Sciatic nerve (tissue), 2 donors: Measurements from ENCODE around the gene NUDT4. TPM values are rescaled to one million over a fixed set of nuclear protein-coding genes. Genes with fewer than 3 reads are reported as not detected.
"Not testable (repeated sequence)": the region's sequence is repeated elsewhere in the genome, so short reads cannot be mapped to it uniquely, and the experiment has no call there.

Source experiments
- ATAC-seq: fragments of 200-7000 bp; cut with Tn5 transposase; one replicate; pipeline ENCODE4 v1.9.1; 2020; ENCODE audit warnings: mild to moderate bottlenecking, moderate library complexity
- DNase-seq: peaks from one replicate; pipeline ENCODE4 v3.0.0-alpha.2; 2020; ENCODE audit warnings: low spot score
- intact Hi-C: fragments of 100-400 bp; cut with DNase I; formaldehyde crosslinking; loops from one replicate; pipeline ENCODE4 v1.14.2; 2022
- total RNA-seq: library from RNA; stranded (reverse); fragmentation: NEBNext Ultra II Directional; extraction: Animal tissue kit (Norgen Biotek cat#: 25700); gene quantifications from one replicate; pipeline ENCODE4 v1.2.1, GENCODE V29; 2021
- donor health status: DM: no; HTN: no; CAD: no.
- donor health status: DM: no; HTN: no; CAD: no.

NUDT4 gene
- total RNA-seq, 1 donor from 2014 or later: 50.0 TPM

DNA sequence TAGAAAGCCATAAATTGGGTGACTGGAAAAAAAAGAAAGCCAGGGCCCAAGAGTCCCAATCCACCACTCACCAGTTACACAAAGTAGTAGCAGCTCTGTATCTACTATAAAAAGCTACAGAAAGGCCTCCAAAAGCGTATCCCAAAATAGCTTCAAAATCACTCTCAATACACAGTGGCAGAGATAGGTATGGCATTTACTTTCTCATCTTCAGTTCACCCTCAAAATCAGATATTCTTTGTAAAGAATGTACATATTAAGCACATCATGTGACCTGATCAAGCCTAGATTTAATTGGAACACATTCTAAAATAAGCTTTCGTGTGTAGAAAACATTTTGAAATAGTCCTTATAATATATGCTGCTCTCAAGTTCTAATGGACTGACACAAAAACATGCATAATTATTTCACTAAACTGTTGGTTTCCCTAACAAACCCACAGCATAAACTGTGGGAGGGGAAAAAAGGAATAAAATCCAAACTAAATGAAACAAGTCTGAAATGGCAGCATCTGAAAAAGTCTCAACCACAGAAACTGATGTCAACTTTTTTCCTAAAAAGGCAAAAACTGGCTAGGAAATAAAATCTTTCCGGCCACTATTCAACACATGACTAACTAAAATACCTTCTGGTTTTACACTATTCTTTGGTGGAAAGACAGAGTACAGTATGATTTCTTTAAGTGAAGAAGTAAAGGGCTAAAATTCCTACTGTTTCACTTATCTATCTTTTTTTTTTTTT lies 38.2 kb downstream of the NUDT4 start:
- ATAC-seq (no peak), DNase-seq (no peak)
- intact Hi-C loops: no loop called here

DNA sequence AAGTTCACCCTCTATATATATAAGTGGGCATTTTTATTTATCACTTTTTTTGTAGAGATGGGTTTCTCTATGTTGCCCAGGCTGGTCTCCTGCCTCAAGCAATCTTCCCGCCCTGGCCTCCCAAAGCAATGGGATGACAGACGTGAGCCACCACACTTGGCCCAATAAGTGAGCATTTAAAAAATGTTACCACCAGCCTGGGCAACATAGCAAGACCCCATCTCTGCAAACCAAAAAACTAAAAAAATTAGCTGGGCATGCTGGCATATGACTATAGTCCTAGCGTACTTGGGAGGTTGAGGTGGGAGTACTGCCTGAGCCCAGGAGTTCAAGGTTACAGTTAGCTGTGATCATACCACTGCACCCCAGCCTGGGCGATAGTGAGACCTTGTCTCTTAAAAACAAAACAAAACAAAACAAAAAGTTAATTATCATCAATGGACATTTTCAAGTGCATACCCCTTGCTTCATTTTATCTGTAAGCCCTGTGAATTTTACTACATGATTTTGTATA lies 40.3 kb downstream of the NUDT4 start:
- intact Hi-C loops: no loop called here

DNA sequence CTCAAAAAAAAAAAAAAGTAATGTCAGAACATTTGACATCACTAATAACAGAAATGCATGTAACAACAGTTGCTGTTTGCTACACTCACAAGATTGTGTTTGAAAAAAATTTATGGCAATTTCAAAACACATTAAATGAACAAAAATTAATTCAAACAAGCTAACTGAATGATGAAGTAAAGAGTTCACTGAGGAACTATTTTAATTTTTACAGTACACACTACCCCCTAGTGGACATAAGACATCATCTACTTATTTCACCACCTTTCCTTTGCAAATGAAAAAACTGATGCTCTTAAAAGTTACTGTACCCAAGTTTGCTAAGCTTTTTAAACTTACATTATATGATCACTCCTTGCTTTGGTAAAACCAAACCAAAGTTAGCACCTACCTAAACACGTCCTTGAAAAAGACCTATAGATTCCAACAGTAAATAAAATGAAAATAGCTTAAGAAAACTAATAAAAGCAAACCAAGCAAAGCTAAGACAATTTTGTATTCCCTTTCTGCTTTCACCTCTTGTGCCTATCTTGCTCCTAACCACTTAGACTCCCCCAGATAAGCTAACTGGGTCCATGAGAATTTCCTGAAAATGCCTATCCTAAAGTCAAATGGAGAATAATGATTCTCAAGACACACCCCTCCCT lies 41.8 kb downstream of the NUDT4 start:
- intact Hi-C loops: no loop called here
- peak; percentile 74 for ATAC-seq
- no peak for DNase-seq

More for the DNA sequence above, 40.3 kb downstream of the NUDT4 start:
- ATAC-seq (no peak), DNase-seq (no peak)

DNA sequence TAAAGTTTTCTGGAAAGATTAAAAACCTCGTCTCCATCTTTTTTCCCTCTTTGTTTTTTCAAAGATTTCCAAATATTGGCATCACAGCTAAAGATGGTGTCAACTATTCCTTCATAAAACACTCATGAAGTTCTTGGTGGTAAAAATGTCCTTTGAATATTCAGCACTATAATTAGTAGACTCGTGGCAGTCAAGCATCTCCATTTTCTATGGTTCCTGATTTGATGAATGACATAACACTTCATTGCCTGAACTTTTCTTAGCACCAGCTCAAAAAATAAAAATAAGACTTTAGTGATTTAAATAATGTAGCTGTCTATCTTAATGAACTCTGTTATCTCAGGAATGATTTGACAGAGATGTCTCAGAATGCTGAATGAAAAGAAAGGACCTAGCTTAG lies 44.3 kb downstream of the NUDT4 start:
- ATAC-seq: no peak
- intact Hi-C loops: no loop called here

DNA sequence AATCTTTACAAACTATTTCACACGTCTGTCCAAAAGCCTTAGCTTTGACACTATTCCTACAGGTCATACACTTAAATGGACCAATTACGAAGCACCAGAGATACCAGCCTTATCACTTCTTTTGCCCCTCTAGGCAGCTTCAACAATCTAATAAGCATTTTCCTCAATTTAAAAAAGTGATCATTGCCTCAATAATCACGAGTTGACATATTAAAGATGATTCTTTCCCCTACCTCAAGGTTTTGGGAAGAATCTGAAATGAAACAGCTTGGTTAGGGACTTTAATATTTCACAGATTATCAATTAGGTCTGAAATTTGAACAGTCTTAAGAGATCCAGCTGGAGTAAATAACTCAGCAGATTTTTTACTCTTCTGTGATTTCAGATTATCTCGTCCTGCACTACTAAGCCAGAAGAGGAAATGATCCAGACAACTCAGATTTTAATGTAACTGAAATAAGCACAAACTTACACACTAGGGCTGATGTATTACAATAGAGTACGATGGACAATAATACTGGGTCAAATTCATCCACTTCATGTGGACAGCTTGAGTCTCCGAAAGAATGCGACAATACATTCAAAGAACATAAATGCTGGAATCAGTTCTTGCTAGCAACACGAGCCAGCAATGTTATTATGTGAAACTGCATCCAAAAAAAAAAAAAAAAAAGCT lies 48.1 kb downstream of the NUDT4 start:
- DNase-seq (no peak), ATAC-seq (no peak)
- intact Hi-C loops: no loop called here

More for the DNA sequence above, 44.3 kb downstream of the NUDT4 start:
- no peak for DNase-seq

DNA sequence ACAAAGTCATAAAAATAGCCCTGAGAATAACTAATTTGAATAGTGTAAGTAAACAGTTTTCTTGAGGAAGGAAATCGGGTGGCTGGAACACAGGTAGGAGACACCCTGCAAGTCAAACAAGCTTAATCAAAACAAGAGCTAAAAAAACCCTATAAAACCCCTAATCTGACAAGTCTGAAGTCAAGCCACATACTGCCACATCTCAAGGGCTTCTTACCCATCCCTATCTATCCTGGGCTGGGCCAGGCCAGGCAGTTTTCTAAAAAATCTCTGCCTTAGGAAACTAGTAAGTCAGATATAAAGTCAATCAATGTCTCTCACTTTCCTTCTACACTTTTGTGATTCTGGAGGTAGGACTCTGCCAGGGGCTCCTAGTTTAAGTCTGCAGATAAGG lies 48.7 kb downstream of the NUDT4 start:
- ATAC-seq: no peak
- intact Hi-C loops: no loop called here
- DNase-seq: no peak

DNA sequence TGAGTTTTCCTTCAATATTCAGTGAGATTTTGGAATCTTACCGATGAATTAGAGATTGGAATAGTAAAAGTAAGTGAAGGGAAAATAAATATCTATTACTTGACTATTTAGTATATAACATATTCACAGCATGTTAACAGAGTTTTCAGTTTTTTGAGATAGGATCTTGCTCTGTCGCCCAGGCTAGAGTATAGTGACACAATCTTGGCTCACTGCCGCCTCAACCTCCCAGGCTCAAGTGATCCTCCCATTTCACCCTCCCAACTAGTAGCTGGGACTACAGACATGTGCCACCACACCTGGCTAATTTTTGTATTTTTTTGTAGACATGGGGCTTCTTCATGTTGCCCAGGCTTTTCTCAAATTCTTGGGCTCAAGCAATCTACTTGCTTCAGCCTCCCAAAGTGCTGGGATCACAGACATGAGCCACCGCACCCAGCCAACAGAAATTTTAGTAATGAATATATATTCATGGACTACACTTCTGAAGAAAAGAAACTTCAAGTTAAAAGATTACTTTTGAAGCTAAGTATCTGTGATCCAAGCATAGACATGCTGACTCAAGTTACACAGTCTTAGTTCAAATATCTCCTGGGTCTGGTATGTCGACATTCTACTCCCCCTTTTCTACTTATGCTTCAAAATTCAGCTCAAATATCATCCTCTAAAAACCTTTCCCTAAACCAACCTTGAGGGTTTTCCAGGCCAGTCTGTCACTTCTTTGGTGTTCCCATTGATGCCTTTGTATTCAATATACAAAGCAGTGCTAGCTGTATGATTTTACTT lies 50.2 kb downstream of the NUDT4 start:
- DNase-seq (no peak), ATAC-seq (peak; percentile 77)
- intact Hi-C loops: no loop called here

DNA sequence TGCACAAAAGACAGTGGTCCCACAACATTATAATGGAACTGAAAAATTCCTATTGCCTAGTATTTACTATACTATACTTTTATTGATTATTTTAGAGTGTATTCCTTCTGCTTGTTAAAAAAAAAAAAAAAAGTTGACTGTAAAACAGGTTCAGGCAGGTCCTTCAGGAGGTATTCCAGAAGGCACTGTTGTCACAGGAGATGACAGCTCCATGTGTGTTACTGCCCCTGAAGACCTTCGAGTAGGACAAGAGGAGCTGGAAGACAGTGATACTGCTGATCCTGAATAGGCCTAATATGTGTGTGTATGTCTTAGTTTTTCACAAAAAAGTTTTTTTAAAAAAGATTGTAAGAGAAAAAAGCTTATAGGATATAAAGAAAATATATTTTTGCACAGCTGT lies 51.7 kb downstream of the NUDT4 start:
- ATAC-seq (no peak), DNase-seq (no peak)
- intact Hi-C loops: no loop called here

DNA sequence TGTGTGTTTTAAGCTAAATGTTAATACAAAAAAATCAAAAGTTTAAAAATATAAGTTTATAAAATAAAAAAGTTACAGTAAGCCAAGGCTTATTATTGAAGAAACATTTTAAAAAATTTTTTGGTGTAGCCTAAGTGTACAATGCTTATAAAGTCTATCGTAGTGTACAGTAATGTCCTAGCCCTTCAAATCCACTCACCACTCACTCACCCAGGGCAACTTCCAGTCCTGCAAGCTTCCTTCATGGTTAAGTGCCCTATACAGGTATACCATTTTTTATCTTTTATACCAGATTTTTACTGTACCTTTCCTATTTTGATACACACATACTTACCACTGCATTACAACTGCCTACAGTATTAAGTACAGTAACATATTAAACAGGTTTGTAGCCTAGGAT lies 52.1 kb downstream of the NUDT4 start:
- ATAC-seq (no peak), DNase-seq (no peak)
- intact Hi-C loops: no loop called here

DNA sequence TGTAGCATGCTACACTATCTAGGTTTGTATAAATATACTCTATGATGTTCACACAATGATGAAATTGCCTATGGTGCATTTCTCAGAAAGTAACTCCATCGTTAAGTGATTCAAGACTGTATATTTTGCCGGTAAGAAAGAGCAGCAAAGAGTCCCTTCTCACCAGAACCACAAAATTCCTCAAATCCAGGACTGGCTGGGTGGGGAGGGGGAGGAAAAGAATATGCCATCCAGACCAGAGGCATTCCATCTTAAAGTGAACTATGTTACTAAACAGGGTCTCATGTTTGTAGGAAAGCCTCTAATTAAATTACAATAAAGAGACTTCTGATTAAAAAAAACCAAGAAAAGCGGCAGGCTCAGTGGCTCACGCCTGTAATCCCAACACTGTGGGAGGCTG lies 52.6 kb downstream of the NUDT4 start:
- DNase-seq (no peak), ATAC-seq (no peak)
- intact Hi-C loops: no loop called here

DNA sequence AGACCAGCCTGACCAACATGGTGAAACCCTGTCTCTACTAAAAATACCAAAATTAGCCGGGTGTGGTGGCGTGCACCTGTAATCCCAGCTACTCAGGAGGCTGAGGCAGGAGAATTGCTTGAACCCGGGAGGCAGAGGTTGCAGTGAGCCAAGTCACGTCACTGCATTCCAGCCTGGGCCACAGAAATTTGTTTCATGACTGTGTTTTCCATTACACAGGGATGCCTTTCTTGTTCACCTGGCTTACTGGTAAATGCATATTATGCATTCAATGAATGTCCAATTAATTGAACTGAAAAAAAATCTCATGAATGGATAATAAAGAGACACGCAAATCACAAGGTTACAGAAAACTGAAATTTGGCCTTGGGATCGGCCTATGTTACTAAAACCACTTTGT lies 54.3 kb downstream of the NUDT4 start:
- intact Hi-C loops, ATAC-seq, DNase-seq: not testable (repeated sequence)

DNA sequence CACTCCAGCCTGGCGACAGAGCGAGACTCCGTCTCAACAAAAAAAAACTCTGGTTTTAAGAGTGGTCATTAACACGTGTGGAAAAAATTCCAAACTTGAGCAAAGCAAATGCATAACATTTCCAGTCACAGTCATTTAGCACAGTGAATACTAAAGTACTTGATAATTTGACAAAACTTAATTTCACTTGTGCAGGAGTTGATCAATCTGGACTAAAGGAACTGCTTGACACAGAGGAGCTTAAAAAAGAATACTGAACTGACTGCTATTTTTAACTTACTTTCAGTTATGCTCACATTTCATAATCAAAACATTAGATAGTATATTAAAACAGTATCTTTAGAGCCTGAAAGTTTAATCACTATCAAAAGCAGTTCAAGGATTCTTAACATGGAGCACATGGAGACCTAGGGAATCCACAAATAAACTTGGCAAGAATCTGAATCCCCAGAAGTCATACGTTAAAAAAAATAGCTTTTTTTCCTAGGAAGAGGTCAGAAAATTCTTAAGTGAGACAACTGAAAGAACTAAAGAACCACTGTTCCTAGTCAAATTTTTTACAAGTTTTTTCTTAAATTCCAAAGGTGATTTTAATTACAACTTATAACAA lies 56.6 kb downstream of the NUDT4 start:
- ATAC-seq (no peak), DNase-seq (no peak)
- intact Hi-C loops: no loop called here

DNA sequence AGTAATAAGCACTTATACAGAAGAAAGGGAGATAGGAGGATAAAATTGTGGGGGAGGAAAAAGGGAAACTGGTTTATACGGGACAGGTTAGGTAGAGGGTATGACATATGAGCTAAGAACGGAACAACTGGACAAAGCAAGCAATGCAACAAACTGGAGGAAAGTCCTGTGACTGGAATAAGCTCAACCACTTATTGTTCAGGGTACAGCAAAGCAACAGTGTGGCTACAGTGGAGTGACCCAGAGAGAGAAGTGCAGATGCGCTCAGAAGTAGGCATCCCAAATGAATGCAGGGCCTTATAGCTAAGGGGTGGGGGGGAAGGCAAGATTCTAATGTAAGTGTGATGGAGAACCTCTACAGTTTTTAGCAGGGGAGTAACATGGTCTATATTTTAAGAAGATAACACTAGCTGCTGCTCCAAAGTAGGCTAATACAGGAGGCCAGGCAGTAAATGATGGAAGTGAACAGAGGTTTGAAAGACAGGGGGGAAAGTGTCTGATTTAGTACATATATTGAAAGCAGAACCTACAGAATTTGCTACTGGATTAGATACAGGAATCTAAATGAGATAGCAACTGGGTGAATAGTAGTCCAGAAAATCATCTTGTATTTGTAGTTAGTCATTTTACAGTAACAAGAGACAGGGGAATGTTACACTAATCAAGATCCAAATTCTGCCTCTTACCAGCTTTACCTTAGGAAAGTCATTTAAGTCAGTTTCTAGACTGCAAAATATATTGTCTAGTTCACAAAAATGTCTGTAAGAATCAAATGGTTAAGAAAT lies 60.7 kb downstream of the NUDT4 start:
- intact Hi-C loops: no loop called here
- ATAC-seq (no peak), DNase-seq (no peak)

DNA sequence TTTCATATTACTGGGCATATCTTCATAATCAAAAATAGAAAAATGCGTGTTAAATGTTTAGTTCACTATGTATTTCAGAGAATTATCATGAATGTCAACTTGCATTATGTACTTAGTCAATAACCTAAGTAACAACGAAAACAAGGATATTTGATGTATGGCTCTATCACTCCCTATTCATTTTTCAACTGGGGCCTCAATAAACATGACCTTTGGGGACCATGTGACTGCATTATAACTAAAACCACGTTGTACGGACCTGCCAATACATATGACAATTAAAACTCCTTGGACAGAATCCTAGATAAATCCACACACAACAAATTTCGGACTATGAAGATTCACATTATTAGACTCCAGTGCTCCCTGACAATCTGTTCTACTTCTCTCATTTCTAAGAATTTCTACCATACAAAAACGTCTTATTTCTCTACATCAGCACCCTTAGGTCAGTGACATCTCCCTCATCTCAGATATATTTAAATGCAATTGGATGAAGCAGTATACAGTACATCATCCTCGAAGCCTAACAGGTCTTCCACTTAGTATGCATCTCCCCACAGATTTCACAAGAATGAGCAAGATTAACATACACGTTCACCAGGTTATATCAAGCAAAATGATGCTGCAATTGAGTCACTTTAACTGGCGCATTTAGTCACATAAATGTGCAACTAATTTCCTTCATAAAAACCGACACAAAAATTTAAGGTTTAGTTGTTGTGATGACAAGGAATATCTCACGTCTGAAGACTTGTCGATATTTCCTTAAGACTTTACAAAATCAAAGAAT lies 62.5 kb downstream of the NUDT4 start:
- intact Hi-C loops: no loop called here
- ATAC-seq: no peak
- no peak for DNase-seq

DNA sequence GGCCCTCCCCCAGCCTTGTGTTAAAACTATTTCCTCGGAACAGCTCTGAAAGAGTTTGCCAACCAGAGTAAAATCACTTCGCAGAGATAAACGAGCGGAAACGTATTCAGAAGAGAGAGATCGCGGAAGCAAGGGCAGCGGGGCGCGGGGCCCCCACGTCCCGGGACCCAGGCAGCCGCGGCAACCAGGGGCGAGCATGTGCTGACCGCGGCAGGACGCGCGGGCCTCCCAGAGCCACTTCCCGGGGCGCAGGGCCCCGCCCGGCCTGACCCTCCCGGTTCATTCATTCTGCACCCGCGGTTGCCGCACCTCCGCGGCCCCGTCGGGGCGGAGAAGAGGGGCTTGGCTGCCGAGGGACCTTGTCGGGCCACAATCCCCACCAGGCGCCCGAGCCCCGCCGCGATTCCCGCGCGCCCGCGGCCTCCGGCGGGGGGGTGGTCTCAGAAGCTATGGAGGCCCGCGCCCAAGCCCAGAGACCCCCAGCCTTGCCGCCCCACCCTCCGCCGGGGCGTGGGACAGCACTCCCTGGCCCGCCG lies 63.4 kb downstream of the NUDT4 start:
- intact Hi-C loops: no loop called here
- DNase-seq (peak; percentile 69), ATAC-seq (no peak)

DNA sequence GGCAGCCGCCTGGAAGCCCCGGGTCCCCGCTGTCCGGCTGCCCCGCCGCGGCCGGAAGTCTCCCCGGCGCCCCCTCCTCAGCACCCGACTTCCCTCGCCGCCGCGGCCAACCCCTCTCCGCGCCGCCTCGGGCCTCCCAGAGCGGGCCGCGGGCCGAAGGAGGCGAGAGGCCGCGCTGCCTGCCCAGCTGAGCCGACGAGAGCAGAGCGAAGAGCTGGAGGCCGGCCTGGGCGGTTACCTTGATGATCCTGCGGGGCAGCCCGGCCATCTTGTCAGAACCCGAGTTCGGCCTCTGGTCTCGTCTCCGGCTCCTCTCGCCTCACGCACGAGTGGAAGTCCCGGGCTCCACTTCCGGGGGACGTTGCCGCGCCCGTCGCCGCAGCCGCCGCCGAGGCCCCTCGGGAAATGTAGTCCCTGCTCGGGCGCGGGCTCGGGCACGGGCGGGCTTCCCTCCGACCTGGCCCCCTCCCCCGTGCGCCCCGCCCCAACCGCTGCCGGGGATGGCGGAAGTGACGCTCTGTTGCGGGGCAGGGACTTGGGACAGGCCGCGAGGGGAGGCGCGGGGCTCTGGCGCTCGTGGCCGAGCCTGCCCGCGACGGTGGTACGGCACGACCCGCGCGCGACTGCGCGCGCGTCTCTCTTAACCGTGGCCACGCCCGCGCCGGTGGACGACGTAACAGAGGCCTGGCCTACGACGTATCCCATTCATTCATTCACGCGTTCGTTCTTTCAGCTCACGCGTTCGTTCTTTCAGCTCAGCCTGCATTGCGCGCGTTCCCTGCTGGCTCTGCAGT lies 64.1 kb downstream of the NUDT4 start, which contains the start of gene UBE2N:
TSS of gene UBE2N (minus strand) at position 331 of the 794 bp plus-strand sequence. CDS start at position 268, 63 bp downstream.
- ATAC-seq (peak; percentile 97), DNase-seq (peak; percentile 97)
- intact Hi-C loops: no loop called here
